ENCODE data around the gene MEF2B.

DNA sequence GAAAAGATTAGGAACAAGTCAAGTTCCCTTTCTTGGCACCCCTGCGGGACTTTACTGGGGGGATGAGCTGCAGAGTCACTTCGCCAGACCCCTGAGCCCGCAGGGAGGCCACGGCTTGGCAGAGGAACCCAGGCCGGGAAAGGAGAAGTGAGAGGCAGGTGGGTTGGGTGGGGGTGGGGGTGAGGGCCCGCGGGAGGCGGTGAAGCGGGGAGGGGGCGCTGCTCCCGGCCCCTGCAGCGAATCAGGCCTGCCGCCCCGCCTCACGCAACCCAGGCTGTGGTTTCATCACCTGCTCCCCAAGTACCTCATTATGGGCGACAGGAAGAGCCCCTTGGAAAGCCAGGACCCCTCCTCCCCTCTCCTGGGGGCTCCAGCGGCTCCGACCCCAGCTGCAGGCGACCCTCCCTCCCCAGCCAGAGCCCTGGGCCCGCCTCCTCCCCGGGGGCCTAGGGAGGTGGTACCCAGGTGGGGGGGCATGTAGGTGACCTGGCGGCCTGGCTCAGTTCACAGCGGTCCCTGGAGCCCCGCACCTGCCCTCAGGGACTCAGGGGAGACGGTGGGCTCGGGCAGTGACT, 9.5 kb downstream of the MEF2B start:
- TF ChIP-seq, protein P1, sequence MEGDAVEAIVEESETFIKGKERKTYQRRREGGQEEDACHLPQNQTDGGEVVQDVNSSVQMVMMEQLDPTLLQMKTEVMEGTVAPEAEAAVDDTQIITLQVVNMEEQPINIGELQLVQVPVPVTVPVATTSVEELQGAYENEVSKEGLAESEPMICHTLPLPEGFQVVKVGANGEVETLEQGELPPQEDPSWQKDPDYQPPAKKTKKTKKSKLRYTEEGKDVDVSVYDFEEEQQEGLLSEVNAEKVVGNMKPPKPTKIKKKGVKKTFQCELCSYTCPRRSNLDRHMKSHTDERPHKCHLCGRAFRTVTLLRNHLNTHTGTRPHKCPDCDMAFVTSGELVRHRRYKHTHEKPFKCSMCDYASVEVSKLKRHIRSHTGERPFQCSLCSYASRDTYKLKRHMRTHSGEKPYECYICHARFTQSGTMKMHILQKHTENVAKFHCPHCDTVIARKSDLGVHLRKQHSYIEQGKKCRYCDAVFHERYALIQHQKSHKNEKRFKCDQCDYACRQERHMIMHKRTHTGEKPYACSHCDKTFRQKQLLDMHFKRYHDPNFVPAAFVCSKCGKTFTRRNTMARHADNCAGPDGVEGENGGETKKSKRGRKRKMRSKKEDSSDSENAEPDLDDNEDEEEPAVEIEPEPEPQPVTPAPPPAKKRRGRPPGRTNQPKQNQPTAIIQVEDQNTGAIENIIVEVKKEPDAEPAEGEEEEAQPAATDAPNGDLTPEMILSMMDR (IDR thresholded peaks at IDR 0.05), result no peak
- no peak for TF ChIP-seq POLR2A (IDR thresholded peaks at IDR 0.05)
- TF ChIP-seq POLR2AphosphoS5 (IDR thresholded peaks at IDR 0.05), result no peak

Data from gastroesophageal sphincter (tissue), 3 donors.